ENCODE measurements around the gene ZFYVE9.

- no peak for TF ChIP-seq POLR2A (IDR thresholded peaks at IDR 0.05)
- TF ChIP-seq CTCF (IDR thresholded peaks at IDR 0.05 in 4 of 5, conservative IDR thresholded peaks at IDR 0.05 in 1 of 5), result no peak
These were observed 202.1 kb downstream of the ZFYVE9 start for GRCh38 chr1:52343979-52344378.

Measured in gastrocnemius medialis (tissue), 4 donors.